ENCODE measurements around the gene CDKN2B-AS1.

The CDKN2B-AS1 gene

GRCh38 chr9:22165144-22165543, 170.6 kb downstream of the CDKN2B-AS1 start:
- DNase-seq: no peak

GRCh38 chr9:22169243-22169642, 174.7 kb downstream of the CDKN2B-AS1 start:
- DNase-seq: no peak

GRCh38 chr9:22169727-22170503, 175.3 kb downstream of the CDKN2B-AS1 start:
- no peak for DNase-seq

Measured in T1000 (cell line).